Measurements from ENCODE around the gene SPECC1.
"Not testable (repeated sequence)": the region's sequence is repeated elsewhere in the genome, so short reads cannot be mapped to it uniquely, and the experiment has no call there.

SPECC1 gene

DNA sequence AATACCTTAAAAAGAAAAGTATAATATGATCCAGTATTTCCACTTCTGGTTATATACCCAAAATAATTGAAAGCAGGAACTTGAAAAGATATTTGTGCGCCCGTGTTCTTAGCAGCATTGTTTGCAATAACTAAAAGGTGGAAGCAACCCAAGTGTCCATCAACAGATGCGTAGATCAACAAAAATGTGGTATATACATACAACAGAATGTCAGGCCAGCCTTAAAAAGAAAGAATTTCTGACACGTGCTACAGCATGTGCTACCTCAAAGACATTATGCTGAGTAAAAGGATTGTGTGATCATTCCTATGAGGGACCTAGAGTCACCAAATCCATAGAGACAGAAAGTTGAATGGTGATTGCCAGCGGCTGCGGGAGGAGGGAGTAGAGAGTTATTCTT lies 133.1 kb downstream of the SPECC1 start:
- no peak for DNase-seq

DNA sequence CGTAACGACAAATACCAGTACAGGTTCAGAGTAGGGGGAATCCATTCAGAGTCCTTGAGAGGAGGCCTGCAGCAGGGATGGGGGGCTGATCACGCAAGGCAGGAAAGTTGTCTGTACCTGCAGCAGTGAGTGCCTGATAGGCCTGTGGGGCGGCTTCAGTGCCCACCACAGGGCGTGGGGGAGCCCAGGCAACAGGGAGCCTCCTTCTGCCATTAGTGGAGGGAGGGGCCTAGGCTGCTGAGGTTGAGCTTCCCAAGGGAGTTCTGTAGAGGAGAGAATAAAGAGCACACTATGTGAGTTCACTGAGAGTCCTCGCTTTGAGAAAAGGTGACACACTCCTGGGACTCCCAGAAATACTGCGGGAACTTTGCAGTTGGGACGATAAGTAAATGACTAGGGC lies 134.6 kb downstream of the SPECC1 start:
- DNase-seq: no peak

DNA sequence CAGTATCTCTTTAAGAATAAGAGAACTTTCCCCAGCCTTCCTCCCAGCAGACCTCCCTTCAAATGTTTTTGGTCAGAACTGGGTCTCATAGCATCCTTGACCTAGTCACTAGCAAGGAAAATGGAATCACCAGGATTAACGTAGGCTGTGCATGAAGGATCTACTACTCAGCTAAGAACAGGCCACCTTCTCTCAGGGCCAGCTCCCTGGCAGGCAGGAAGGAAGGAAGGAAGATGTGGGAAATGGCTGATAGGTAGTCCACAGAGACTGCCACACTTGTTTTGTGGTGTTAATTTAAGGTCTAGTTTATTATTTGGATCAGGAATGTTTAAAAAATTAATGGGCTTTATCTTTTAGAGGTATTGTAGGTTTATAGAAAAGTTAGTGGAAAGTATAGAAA lies 136.4 kb downstream of the SPECC1 start:
- DNase-seq: no peak

DNA sequence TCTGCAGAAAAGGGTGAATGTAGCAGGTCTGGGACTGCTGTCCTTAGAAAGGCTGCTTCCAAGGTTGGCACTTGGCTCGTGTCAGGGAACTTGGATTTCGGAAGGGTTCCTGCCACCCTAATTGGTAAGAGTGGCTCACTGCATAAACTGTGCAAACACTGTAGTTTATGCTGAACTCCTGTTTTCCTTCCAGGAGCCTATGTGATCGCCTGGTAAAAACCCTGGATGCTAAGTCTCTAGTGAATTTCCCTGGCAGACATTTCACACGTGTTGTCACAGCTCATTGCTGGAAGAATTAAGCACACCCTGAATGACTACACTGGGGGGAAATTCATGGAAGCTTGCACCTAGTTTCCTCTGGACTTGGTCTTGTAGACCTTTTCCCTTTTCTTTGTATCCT lies 140.1 kb downstream of the SPECC1 start:
- DNase-seq: no peak

DNA sequence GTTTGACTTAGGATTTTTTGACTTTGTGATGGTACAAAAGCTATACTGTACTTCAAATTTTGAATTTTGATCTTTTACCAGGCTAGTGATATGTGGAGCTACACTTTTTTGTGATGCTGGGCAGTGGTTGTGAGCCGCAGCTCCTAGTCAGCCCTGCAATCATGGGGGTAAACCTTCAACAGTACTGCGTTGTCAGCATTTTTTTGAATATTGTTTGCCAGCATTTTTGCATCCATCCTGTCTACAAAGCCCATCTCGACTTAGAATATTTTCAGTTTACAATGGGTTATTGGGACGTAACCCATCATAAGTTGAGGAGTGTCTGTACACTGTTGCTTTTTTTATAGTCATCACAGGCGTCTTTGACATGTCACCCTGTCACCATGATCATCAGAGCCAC lies 142.0 kb downstream of the SPECC1 start:
- DNase-seq: no peak

DNA sequence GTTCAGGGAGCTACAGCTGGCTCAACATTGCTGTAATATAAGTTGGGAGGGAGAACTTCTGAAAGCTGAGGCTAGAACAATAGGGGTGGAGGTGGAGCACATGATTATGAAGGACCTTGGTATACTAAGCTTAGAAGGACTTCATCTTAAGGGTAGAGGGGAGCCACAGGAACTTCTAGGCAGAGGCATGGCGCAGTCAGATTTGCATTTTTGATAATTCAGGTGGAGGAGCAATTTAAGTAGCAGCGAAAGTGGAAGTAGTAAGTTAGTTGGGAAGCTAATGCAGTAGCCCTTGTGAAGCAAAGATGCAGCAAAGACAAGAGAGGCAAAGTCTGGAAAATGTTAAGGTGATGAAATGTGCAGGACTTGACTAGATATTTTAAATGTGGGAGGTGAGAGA lies 144.1 kb downstream of the SPECC1 start:
- DNase-seq: no peak

DNA sequence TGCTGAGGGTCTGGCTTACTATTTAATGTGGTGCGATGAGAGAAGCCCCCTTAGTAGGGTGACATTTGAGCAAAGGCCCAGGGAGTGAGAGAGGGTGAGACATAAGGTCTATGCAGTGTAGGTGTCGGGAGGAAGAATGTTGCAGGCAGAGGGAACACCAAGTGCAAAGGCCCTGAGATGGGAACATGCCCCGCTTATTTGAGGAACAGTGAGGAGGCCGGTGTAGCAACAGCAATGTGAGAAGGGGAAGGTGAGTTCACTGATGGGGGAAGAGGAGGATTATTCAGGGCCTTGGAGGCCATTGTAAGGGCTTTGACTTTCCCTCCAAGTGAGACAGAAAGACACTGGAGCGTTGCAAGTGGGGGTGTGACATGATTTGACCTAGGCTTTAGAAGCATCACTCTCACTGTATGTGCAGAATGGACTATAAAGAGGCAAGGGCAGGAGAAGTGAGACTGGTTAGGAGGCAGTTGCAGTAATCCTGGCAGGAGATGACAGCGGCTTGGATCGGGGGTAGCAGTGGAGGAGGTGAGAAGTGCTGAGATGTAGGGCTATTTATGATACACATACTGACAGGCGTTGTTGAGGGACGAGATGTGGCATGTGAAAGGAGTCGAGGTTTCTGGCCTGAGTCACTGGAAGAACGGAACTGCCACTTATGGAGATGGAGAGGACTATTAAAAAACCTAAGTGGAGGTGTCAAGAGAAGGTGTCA lies 145.3 kb downstream of the SPECC1 start:
- no peak for DNase-seq

DNA sequence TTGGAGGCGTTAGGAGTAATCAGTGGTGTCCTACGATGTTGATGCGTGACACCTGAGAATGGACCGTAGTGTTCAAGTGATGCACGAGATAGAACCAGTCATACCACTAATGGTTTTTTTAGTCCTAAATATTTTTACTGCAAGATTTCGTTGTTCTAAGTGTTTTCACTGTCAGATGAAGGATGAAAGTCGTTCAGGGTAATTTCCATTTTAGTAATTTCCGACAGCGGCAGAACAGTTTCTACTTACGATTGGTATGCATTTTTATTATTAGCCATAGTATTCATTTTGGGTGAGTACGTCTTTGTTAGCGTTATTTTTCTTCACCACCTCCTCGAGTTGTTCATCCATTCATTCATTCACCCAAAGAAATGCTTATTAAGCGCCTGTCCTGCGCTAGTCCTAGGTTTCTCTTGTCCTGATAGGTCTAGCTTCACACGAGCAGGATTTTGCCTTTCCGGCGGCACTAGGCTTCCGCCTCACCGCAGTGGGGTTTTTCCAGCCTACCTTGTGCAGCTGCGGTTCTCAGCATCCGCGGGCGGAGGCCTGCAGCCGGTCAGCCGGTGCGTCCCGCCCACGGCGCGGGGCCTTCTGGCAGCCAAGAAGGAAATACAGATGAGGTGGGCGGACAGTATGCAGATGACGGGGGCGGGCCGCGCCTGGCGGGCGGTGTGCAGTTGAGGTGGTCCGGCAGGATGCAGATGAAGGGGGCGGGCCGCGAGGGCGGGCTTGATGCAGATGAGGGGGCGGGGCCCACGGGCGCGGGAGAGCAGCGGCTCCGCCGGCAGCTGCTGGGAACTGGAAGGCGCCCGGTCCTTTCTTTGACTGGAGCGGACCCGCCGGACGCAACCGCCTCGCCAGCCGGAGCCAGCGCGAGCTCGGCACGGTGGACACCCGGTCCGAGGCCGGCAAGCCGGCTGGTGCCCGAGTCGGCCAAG lies 146.4 kb downstream of the SPECC1 start:
- peak; percentile 95 for DNase-seq

DNA sequence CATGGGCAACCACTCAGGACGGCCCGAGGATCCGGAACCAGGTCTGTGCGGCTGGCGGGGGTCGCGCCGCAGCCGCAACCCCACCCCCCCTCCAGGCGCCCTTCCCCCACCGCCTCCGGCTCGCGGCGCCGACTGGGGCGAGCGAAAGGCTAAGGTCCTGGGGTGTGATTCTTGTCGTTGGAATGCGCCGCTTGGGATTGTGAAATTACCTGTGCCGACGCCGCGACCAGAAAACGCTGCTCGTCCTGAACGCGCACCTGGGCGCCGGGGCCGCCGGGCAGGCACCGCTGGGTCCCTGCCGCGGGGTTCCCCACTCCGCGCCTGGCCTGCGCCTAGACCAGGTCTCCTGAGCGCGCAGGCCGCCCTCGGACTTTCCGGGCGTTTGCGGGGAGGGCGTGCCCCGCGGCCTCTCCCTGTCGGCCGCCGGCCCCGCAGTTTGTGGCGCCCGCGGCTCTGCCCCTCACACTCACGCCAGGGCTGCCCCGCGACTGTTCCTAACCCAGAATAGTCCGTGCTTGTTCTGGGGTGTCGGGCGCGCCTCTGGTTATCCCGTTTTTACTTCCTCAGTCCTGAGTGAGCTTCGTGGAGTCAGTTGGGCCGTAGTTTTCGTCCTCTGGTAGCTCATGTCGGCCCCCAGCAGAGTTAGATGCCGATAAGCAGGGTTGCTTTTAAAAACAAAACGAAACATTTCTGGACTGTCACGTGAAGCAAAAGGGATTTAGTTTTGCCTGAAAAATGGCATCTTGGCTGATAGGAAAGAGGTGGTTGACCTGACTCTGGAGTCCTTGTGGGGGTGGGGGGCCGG lies 147.2 kb downstream of the SPECC1 start:
- no peak for DNase-seq

DNA sequence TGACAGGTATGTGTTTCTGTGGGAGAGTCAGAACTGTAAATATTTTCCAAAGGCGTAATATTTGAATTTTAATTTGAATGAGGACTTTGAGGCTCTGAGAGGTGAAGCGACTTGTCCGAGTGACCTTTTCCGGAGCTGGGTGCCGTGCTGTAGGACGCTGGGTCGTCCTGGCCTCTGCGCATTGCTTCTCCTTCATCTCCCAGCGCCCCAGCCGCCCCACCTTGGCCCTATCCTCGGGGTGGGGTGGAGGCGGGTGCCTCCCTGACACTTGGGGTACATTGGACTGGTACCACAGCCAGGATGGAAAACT lies 147.8 kb downstream of the SPECC1 start:
- DNase-seq: no peak

DNA sequence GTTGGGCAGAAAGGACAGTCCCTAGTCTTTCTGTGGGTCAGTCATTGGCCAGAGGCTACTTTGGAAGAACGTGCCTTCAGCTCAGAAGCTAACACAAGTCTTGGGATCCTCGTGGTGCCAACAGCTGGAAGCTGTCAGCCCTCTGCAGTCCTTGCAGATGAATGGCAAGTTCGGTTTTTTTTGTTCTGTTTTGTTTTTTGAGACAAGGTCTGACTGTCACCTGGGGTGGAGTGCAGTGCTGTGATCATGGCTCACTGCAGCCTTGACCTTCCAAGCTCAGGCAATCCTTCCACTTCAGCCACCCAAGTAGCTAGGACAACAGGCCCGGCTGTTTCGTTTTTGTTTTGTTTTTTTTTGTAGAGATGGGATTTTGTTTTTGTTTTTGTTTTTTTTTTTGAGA lies 149.4 kb downstream of the SPECC1 start:
- no peak for DNase-seq

DNA sequence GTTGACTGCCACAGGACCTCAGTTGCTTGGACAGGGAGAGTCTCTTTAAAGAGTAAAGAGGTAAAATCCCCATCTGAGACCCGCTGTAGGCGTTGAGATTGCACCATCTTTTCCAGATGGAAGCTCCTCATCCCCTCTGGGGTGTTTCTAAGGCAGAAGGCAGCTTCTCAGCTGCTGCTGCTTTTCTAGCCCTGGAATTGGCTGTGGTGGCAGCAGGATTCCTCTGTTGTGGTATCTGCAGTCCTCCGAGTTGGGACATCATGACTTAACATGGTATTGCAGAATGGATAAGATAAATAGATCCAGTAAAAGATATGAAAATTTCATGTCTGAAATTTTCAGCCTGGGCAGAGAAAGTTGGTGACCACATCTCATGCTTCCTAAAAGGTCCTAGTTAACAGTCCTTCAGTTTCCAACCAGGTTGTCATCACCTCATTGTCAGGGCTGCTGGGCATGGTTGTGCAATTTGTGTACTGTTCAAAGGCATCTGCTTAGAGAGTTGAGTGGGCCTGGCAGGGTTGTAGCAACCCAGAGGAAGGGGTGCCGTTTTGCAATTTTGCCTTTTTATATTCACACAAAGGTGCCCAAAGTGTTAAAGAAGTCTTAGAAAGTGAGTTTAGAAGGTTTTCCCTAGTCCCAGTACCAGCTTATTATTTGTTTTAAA lies 150.4 kb downstream of the SPECC1 start:
- no peak for DNase-seq

DNA sequence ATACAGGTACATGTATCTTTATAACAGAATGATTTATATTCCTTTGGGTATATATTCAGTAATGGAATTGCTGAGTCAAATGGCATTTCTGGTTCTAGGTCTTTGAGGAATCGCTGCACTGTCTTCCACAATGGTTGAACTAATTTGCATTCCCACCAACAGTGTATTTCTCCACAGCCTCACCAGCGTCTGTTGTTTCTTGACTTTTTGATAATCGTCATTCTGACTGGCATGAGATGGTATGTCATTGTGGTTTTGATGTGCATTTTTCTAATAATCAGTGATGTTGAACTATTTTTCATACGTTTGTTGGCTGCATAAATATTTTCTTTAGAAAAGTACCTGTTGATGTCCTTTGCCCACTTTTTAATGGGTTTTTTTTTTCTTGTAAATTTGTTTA lies 156.4 kb downstream of the SPECC1 start:
- not testable (repeated sequence) for DNase-seq

DNA sequence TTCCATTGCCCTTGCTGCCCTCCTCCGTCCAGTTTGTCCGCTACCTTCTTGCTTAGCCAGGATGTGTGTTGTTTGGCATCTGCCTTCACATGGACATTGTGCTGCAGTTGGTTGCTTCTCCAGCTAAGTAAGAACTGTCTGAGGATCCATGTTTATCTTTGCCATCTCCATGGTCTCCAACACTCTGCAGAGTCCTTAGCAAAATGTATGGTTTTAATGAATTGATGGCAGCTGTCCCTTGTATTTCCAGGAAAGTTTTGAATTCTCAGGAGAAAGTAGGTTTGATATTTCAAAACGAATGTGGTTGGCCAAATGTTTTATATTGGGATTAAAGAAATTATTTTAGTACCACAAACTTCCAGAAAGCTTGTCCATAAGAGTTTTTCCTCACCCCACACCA lies 160.9 kb downstream of the SPECC1 start:
- DNase-seq: no peak

DNA sequence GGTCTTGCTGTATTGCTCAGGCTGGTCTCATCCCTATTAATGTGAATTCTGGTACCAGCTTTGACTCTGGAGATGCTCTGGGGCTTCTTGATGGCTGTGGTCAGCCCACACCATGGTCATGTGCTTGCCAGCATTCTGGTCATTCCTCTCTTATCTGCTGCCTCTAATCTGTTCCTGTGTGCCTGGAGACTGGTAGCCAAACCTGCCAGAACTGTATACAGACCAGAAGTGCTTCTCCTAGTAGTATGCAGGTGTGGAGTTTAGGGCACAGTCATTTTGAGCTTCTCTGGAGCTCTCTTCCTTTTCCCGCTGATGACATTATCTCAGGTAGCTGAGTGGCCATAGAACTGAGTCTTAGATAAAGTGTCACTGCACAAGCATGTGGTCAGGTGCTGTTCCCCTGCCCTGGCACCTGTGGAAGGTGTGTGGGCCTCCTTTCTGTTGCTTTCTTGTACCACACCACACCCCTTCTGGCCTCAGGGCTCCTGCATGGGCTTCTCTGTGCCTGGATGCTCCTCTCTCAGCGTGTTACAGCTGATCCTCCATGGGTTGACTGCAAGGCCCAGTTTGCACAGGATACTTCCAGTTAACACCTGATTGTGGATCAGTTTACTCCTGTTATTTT lies 162.7 kb downstream of the SPECC1 start:
- no peak for DNase-seq

DNA sequence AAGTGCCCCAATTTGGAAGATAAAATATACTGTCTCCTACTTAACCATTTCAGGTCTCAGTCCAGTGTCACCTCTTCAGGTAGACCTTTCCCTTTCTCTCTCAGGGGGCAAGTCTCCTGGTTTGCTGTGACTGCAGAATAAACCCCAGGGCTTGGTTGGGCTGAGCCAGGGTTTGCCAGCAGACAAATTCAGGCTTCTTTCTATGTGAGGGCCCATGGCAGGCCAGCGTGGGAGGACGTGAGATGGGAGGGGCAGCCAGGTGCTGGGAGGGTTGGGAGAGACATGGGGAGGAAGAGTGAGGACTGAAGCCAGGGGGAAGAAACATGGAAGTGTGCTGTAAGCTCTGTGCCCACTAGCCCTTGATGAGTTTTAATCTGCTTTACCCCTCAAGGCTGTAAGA lies 163.2 kb downstream of the SPECC1 start:
- DNase-seq: no peak

DNA sequence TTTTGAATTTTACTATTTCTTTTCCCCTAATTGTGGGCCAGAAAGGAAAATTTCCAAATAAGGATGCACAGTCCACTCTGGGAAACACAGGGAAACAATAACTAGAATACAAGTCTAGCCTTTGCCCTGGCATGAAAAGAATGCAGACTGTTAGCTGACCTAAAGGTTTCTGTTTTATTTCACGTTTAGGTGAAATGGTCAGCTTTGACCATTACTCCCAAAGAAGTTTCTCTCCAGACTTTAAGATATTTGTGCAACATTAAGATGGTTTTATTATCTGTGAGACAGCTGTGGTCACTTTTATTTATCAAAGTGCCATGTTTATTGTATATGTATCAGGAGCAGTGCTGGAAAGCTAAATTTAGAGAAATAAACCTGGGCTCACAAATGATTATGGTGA lies 163.9 kb downstream of the SPECC1 start:
- DNase-seq: no peak

DNA sequence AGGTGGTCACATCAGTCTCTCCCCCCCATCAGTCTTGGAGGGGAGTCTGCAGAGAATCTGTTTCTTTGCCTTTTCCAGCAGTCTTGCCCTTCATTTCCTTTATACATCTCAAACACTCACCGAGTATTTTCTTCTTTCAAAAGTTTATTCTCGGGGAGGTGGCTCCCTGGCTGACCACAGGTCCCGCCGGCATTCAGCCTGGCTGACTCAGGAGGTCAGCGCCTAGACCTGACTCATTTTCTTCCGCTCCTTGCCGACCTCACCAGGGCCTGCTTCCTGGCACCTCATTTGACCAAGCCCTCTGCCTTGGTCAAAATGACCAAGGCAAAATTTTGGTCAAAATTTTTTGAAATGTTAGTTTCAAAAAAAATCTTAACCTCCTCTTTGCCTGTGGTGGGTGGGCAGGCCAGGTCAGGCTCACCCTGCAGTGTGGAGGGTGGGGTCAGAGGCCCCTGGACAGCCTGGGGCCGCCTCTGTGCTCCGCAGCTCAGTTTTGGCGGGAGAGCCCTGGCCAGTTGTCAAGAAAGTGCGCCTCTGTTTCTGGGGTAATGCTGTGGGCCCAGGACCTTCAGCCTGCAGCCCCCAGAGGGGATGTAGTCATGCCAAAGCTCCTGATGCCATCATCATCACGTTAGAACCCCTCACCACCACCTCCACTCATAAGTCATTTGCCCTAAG lies 165.6 kb downstream of the SPECC1 start:
- DNase-seq: no peak

DNA sequence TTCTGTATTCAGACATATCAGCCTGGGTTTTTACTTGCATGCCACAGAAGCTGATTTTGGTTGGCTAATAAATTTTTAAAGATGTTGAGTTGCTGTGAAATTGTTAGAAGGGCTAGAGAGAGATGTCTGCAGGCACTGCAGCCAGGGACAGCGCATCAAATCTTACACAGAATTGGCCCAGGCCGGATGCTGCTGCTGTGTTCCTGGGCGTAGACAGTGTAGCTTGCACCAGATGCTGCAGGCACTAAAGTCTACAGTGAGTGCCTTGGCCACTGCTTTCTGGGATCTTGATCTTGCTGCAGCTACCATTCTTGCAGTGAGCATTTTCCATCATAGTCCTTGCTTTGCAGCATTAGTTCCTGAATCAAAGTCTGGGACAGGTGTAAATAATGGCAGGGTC lies 169.9 kb downstream of the SPECC1 start:
- DNase-seq: no peak

DNA sequence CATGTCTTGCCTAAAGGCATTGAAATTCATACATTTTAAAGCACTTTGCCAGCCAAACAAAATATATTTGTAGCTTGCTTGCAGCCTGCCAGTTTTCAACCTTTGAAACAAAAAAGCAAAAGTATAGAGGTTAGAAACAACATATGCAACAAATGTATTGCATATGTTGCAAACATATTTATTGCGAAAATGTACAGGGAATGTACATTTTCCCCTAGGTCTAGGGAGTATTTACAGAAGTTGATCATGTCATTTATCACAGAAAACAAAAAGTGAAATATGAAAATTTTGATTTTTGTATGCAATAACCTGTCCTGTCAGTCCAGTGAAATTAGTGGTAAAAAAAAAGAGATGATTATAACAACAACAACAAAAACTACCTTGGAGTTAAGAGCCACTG lies 171.5 kb downstream of the SPECC1 start:
- no peak for DNase-seq

DNA sequence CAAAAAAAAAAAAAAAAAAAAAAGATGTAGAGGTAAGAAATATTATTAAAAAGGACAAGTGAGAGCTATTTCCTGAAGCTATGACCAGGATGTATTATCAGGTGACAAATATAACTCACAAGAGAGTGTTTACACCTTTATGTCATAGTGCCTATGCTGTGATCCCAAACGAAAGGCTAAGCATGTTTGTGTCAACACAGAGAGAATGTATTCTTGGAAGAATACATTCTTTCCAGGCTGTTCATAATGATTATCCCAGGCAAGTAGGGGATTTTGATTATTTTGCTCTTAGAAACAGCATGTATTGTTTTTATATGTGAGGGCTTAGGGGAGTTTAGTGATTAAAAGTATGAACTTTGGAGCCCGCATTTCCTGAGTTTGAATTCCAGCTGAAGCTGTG lies 175.0 kb downstream of the SPECC1 start:
- no peak for DNase-seq

DNA sequence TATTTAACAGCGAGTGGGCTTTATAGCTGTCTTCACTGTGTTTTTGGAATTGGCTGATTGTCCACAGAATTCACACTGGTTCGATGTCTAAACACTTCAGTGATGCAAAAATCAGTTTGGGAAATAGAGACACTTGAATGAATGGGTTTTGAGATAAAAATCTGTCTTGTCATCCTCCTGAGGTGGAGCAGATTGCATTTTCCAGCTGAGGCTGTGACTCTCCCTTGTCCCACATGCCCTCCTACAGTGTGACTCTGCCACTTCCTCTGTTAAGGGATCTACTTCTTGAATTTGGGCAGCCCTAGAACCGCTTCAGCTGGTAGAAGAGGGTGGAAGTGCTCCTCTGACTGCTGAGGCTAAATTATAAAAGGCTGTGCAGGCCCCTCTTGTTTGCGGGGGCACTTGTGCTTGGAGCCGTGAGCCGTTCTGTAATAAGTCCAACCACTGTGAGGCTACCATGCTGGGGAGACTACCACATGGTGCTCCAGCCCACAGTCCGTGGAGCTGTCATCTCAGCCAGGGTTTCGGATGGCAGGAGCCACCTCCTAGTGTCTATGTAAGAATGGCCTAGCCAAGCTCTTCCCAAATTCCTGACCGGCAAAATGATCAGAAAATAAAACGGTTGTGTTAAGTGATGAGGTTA lies 175.9 kb downstream of the SPECC1 start:
- DNase-seq: no peak
